NCI-H1417 (cell line): ENCODE data around the gene EN1.
A peak's percentile ranks its signal among the peaks of the same experiment; 100 is the strongest.

ENCODE experiments used
- DNase-seq, 3 experiments: peaks; one replicate each; lab custom pipeline; 2025; lab: John Stamatoyannopoulos, UW

EN1 gene

GRCh38 chr2:118842661-118843482 lies 4.6 kb downstream of the EN1 start:
- DNase-seq: no peak

GRCh38 chr2:118841828-118842461 lies 5.5 kb downstream of the EN1 start:
- no peak for DNase-seq

- DNase-seq: no peak
Observed at GRCh38 chr2:118841450-118841827, 6.0 kb downstream of the EN1 start.

GRCh38 chr2:118838741-118839455 lies 8.6 kb downstream of the EN1 start:
- no peak for DNase-seq

GRCh38 chr2:118837621-118838020 lies 9.8 kb downstream of the EN1 start:
- DNase-seq: no peak

- DNase-seq: no peak
Observed at GRCh38 chr2:118837067-118837466, 10.4 kb downstream of the EN1 start.

GRCh38 chr2:118836411-118836930 lies 11.0 kb downstream of the EN1 start:
- no peak for DNase-seq

- peak in 2 of 3 experiments; percentile 44 to 52 for DNase-seq
Observed at GRCh38 chr2:118835746-118836410, 11.6 kb downstream of the EN1 start.

GRCh38 chr2:118834901-118835745 lies 12.3 kb downstream of the EN1 start:
- peak in 2 of 3 experiments; percentile 28 to 35 for DNase-seq

- DNase-seq: no peak
Observed at GRCh38 chr2:118834440-118834810, 13.0 kb downstream of the EN1 start.

GRCh38 chr2:118833716-118834439 lies 13.6 kb downstream of the EN1 start:
- DNase-seq: no peak

- DNase-seq: no peak
Observed at GRCh38 chr2:118832791-118833715, 14.4 kb downstream of the EN1 start.

- peak in 1 of 3 experiments; percentile 13 for DNase-seq
Observed at GRCh38 chr2:118832071-118832790, 15.2 kb downstream of the EN1 start.

GRCh38 chr2:118830881-118831280 lies 16.6 kb downstream of the EN1 start:
- no peak for DNase-seq

GRCh38 chr2:118830118-118830517 lies 17.3 kb downstream of the EN1 start:
- no peak for DNase-seq

GRCh38 chr2:118826093-118826492 lies 21.4 kb downstream of the EN1 start:
- no peak for DNase-seq

GRCh38 chr2:118823633-118824032 lies 23.8 kb downstream of the EN1 start:
- DNase-seq: no peak

GRCh38 chr2:118822572-118822971 lies 24.9 kb downstream of the EN1 start:
- no peak for DNase-seq

GRCh38 chr2:118822015-118822414 lies 25.4 kb downstream of the EN1 start:
- DNase-seq: no peak
